Gastrocnemius medialis (tissue), 4 donors: Measurements from ENCODE around the gene PAXX. TPM values are rescaled to one million over a fixed set of nuclear protein-coding genes. Genes with fewer than 3 reads are reported as not detected.

Experiments
- ATAC-seq, 2 donors: fragments of 150-250 bp; one replicate each; pipeline ENCODE4 v1.9.1; 2016
- DNase-seq, 2 donors: peaks; one replicate each; pipeline ENCODE4 v3.0.0-alpha.2; 2019
- H3K27ac ChIP-seq, 4 donors: fragments of 200-600 bp; sonication (generic); 1 replicate in 1 of 4; 2 replicates in 3 of 4; pipeline ENCODE4 v1.5.1; 2016 to 2018; ENCODE audit warnings: mild to moderate bottlenecking in 2 of 4, moderate library complexity in 1 of 4
- H3K27me3 ChIP-seq, 3 donors: fragments of 200-600 bp; sonication (generic) in 2 of 3; 1 replicate in 1 of 3; 2 replicates in 2 of 3; pipeline versions ENCODE4 v1.5.1 to v1.6.0; 2016 to 2019; ENCODE audit warnings: mild to moderate bottlenecking in 1 of 3, moderate library complexity in 1 of 3
- H3K36me3 ChIP-seq, 2 donors: fragments of 200-600 bp; sonication (generic) in 1 of 2; one replicate each; pipeline ENCODE4 v1.5.1; 2017 to 2018
- H3K4me1 ChIP-seq, 2 donors: fragments of 200-600 bp; sonication (generic) in 1 of 2; one replicate each; pipeline ENCODE4 v1.5.1; 2016 to 2017; ENCODE audit warnings: mild to moderate bottlenecking in 2 of 2
- H3K4me3 ChIP-seq, 4 donors: fragments of 200-600 bp; sonication (generic) in 3 of 4; 1 replicate in 1 of 4; 2 replicates in 3 of 4; pipeline ENCODE4 v1.5.1; 2016 to 2019; ENCODE audit warnings: mild to moderate bottlenecking in 2 of 4
- H3K9me3 ChIP-seq, 3 donors: fragments of 200-600 bp; sonication (generic) in 2 of 3; 1 replicate in 1 of 3; 2 replicates in 2 of 3; pipeline ENCODE4 v1.5.1; 2016 to 2019
- CTCF ChIP-seq, 5 experiments: fragments of 450-650 bp in 3 of 5; fragments of 200-600 bp in 2 of 5; sonication (generic) in 2 of 5; IDR thresholded peaks in 4 of 5; conservative IDR thresholded peaks in 1 of 5; 1 replicate in 4 of 5; 2 replicates in 1 of 5; pipeline ENCODE4 v1.5.1; 2016 to 2019; ENCODE audit warnings: antibody characterized with exemption in 5 of 5, mild to moderate bottlenecking in 3 of 5, moderate library complexity in 3 of 5
- POLR2A ChIP-seq, 2 donors: fragments of 450-650 bp; IDR thresholded peaks; one replicate each; pipeline ENCODE4 v1.6.1; 2017; ENCODE audit warnings: antibody characterized with exemption in 2 of 2, mild to moderate bottlenecking in 2 of 2, moderate library complexity in 2 of 2
- in situ Hi-C, 4 donors: fragments of 200-750 bp; cut with MboI; loops; one replicate each; pipeline versions ENCODE4 v1.15.0 to v1.8.0; 2017; ENCODE audit warnings: low sequenced_read_pairs in 4 of 4
- intact Hi-C: fragments of 100-400 bp; cut with DNase I; formaldehyde crosslinking; loops from one replicate; pipeline ENCODE4 v1.15.1; 2023; ENCODE audit warnings: low total_unique reads
- total RNA-seq, 4 donors: library from RNA; depleted of rRNA; stranded (reverse); fragments of >200 nt; gene quantifications; one replicate each; pipeline versions ENCODE4 v1.1.0 to v1.2.3, GENCODE V29; 2016

PAXX gene
- total RNA-seq, 4 donors from 2014 or later, result 10.8 to 15.6 (median 14.6) TPM

GRCh38 chr9:137011156-137011555 lies 18.9 kb downstream of the PAXX start:
- Histone ChIP-seq H3K27me3 (no peaks in the 10 kb centered on the region), H3K4me1 (no peaks in the 10 kb centered on the region), H3K4me3 (no peak overlapping the region), H3K27ac (no peak overlapping the region), H3K9me3 (no peaks in the 10 kb centered on the region), H3K36me3 (peaks cover 0 to 49% of the 10 kb centered on the region in 2 donors)
- DNase-seq (no peak), ATAC-seq (no peak)
- in situ Hi-C loops (no loop called here), intact Hi-C loops (no loop called here)
- no peak for TF ChIP-seq CTCF (IDR thresholded peaks at IDR 0.05 in 4 of 5, conservative IDR thresholded peaks at IDR 0.05 in 1 of 5)
- no peak for TF ChIP-seq POLR2A (IDR thresholded peaks at IDR 0.05)

- Histone ChIP-seq H3K36me3 (peaks cover 0 to 57% of the 10 kb centered on the region in 2 donors), H3K9me3 (no peaks in the 10 kb centered on the region), H3K4me1 (no peaks in the 10 kb centered on the region), H3K27me3 (no peaks in the 10 kb centered on the region), H3K27ac (no peak overlapping the region), H3K4me3 (no peak overlapping the region)
- intact Hi-C loops, result no loop called here
- DNase-seq, result no peak
- in situ Hi-C loops, result no loop called here
- no peak for ATAC-seq
- TF ChIP-seq POLR2A (IDR thresholded peaks at IDR 0.05), result no peak
- no peak for TF ChIP-seq CTCF (IDR thresholded peaks at IDR 0.05 in 4 of 5, conservative IDR thresholded peaks at IDR 0.05 in 1 of 5)
These were observed 19.9 kb downstream of the PAXX start for GRCh38 chr9:137011907-137012675.

GRCh38 chr9:137012694-137013570 lies 20.7 kb downstream of the PAXX start:
- in situ Hi-C loops, result no loop called here
- intact Hi-C loops, result no loop called here
- TF ChIP-seq CTCF (IDR thresholded peaks at IDR 0.05 in 4 of 5, conservative IDR thresholded peaks at IDR 0.05 in 1 of 5) (no peak), POLR2A (IDR thresholded peaks at IDR 0.05) (no peak)

GRCh38 chr9:137013571-137013940 lies 21.3 kb downstream of the PAXX start:
- ATAC-seq (no peak), DNase-seq (no peak)
- intact Hi-C loops, result no loop called here
- no peak overlapping the region for H3K27ac ChIP-seq
- no peaks in the 10 kb centered on the region for H3K9me3 ChIP-seq
- peaks cover 0 to 62% of the 10 kb centered on the region in 2 donors for H3K36me3 ChIP-seq
- TF ChIP-seq POLR2A (IDR thresholded peaks at IDR 0.05) (no peak), CTCF (IDR thresholded peaks at IDR 0.05 in 4 of 5, conservative IDR thresholded peaks at IDR 0.05 in 1 of 5) (no peak)
- no peaks in the 10 kb centered on the region for H3K27me3 ChIP-seq
- in situ Hi-C loops, result no loop called here
- H3K4me3 ChIP-seq, result no peak overlapping the region
- no peaks in the 10 kb centered on the region for H3K4me1 ChIP-seq

More at GRCh38 chr9:137012694-137013570, 20.7 kb downstream of the PAXX start:
- Histone ChIP-seq H3K4me1 (no peaks in the 10 kb centered on the region), H3K27ac (no peak overlapping the region), H3K36me3 (peaks cover 0 to 62% of the 10 kb centered on the region in 2 donors), H3K9me3 (no peaks in the 10 kb centered on the region), H3K4me3 (no peak overlapping the region), H3K27me3 (no peaks in the 10 kb centered on the region)
- DNase-seq, result no peak
- no peak for ATAC-seq
